H1 (cell line): ENCODE results near the gene ZNF423. TPM values are rescaled to one million over a fixed set of nuclear protein-coding genes. Genes with fewer than 3 reads are reported as not detected.

Experiments used
- CHD7 ChIP-seq: fragments of 300-600 bp; sonication (generic); IDR thresholded peaks from 2 replicates; pipeline ENCODE4 v1.7.1; 2012; ENCODE audit warnings: low read length, moderate library complexity, mild to moderate bottlenecking, inconsistent platforms; ENCODE audit not compliant: insufficient replicate concordance
- polyA plus RNA-seq, 7 experiments: library from polyadenylated mRNA; depleted of rRNA in 3 of 7; stranded (reverse) in 5 of 7; unstranded in 2 of 7; fragments of >200 nt in 5 of 7; fragments of 200-250 nt in 2 of 7; gene quantifications; 1 replicate in 5 of 7; 2 replicates in 1 of 7; 4 replicates in 1 of 7; pipeline versions ENCODE4 v1.2.1 to v1.2.3, GENCODE V29; 2011 to 2013; ENCODE audit warnings: missing spikeins in 2 of 7, mixed read lengths in 2 of 7
- total RNA-seq: library from RNA; stranded (reverse); fragmentation: NEBNext Ultra II Directional; extraction: Animal tissue kit (Norgen Biotek cat#: 25700); gene quantifications from 2 replicates; pipeline ENCODE4 v1.2.1, GENCODE V29; 2021

Gene ZNF423
- total and polyA plus RNA-seq, 2 of the 8 experiments (the other 6 are each of a cell fraction or from before 2014, with no cell fraction given) = 38.2 to 52.3 TPM

GRCh38 chr16:49737541-49737940 lies 118.4 kb downstream of the ZNF423 start (continued):
- no peak for TF ChIP-seq CHD7
